ENCODE results near the gene PAFAH1B1.

GRCh38 chr17:2612630-2613029, 19.2 kb downstream of the PAFAH1B1 start:
- TF ChIP-seq CTCF (IDR thresholded peaks at IDR 0.05; ENCODE audit: low read depth, low read length, poor library complexity, severe bottlenecking) (no peak), EZH2phosphoT487 (IDR thresholded peaks at IDR 0.05; ENCODE audit: borderline replicate concordance, low read length) (no peak)

Measured in DOHH2 (cell line).